Neuronal stem cell (in vitro differentiated cells): Measurements from ENCODE around the gene ELF3.
A peak's percentile ranks its signal among the peaks of the same experiment; 100 is the strongest.

ENCODE experiments used
- DNase-seq: peaks from one replicate; pipeline ENCODE4 v3.0.0-alpha.2; 2013; ENCODE audit warnings: low spot score
- H2AFZ ChIP-seq: one replicate; pipeline ENCODE4 v1.6.1; 2013; ENCODE audit warnings: mild to moderate bottlenecking, low read length, inconsistent platforms
- H2AK5ac ChIP-seq: 2 replicates; pipeline ENCODE4 v1.6.1; 2013; ENCODE audit warnings: low read depth, mild to moderate bottlenecking, inconsistent platforms, low read length, moderate library complexity, mixed read lengths
- H2BK120ac ChIP-seq: 2 replicates; pipeline ENCODE4 v1.6.1; 2013; ENCODE audit warnings: low read depth, mild to moderate bottlenecking, inconsistent platforms, low read length, moderate library complexity, mixed read lengths
- H2BK12ac ChIP-seq: one replicate; pipeline ENCODE4 v1.6.1; 2013; ENCODE audit warnings: low read length, inconsistent platforms
- H2BK15ac ChIP-seq: 2 replicates; pipeline ENCODE4 v1.6.1; 2013; ENCODE audit warnings: mild to moderate bottlenecking, low read length, inconsistent platforms, mixed read lengths
- H2BK5ac ChIP-seq: one replicate; pipeline ENCODE4 v1.6.1; 2013; ENCODE audit warnings: inconsistent platforms, mild to moderate bottlenecking, low read length, moderate library complexity
- H3K14ac ChIP-seq: one replicate; pipeline ENCODE4 v1.6.1; 2013; ENCODE audit warnings: low read length, inconsistent platforms
- H3K18ac ChIP-seq: 2 replicates; pipeline ENCODE4 v1.6.1; 2013; ENCODE audit warnings: low read length, inconsistent platforms
- H3K23ac ChIP-seq: 2 replicates; pipeline ENCODE4 v1.6.1; 2013; ENCODE audit warnings: low read depth, mild to moderate bottlenecking, mixed read lengths, low read length, inconsistent platforms; ENCODE audit not compliant: poor library complexity
- H3K27ac ChIP-seq: replicated peaks from 3 replicates; pipeline ENCODE4 v1.5.1; 2013; ENCODE audit warnings: low read length, inconsistent platforms
- H3K27me3 ChIP-seq, 3 experiments: 2 replicates each; pipeline ENCODE4 v1.6.1; 2013; ENCODE audit warnings: low read length in 3 of 3, mild to moderate bottlenecking in 2 of 3, inconsistent platforms in 1 of 3, low read depth in 1 of 3, mixed read lengths in 1 of 3, moderate library complexity in 1 of 3; ENCODE audit not compliant: control insufficient read depth in 3 of 3, insufficient read depth in 3 of 3
- H3K36me3 ChIP-seq, 2 donors: replicated peaks in 1 of 2; 2 replicates each; pipeline ENCODE4 v1.6.1; 2013; ENCODE audit warnings: low read length in 2 of 2; ENCODE audit not compliant: control insufficient read depth in 2 of 2, insufficient read depth in 2 of 2
- H3K4ac ChIP-seq: 2 replicates; pipeline ENCODE4 v1.6.1; 2013; ENCODE audit warnings: inconsistent platforms, mild to moderate bottlenecking, low read length, moderate library complexity
- H3K4me1 ChIP-seq, 2 donors: 1 replicate in 1 of 2; 2 replicates in 1 of 2; pipeline ENCODE4 v1.6.1; 2013; ENCODE audit warnings: low read length in 2 of 2, low read depth in 1 of 2; ENCODE audit not compliant: control insufficient read depth in 2 of 2, insufficient read depth in 1 of 2
- H3K4me2 ChIP-seq: one replicate; pipeline ENCODE4 v1.6.1; 2013; ENCODE audit warnings: mild to moderate bottlenecking, low read length, inconsistent platforms; ENCODE audit not compliant: insufficient read depth, poor library complexity, severe bottlenecking
- H3K4me3 ChIP-seq, 2 donors: 2 replicates each; pipeline ENCODE4 v1.5.1; 2013; ENCODE audit warnings: low read length in 2 of 2, mild to moderate bottlenecking in 2 of 2, inconsistent platforms in 1 of 2, moderate library complexity in 1 of 2
- H3K79me1 ChIP-seq: one replicate; pipeline ENCODE4 v1.6.1; 2013; ENCODE audit warnings: low read depth, mild to moderate bottlenecking, inconsistent platforms, low read length, moderate library complexity
- H3K9ac ChIP-seq: one replicate; pipeline ENCODE4 v1.6.1; 2013; ENCODE audit warnings: mild to moderate bottlenecking, low read depth, low read length, inconsistent platforms; ENCODE audit not compliant: poor library complexity
- H3K9me3 ChIP-seq, 2 donors: replicated peaks in 1 of 2; 2 replicates each; pipeline versions ENCODE3 to v1.6.1; 2013; ENCODE audit warnings: low read length in 2 of 2, mild to moderate bottlenecking in 2 of 2, inconsistent platforms in 1 of 2, low read depth in 1 of 2, mixed read lengths in 1 of 2, moderate library complexity in 1 of 2; ENCODE audit not compliant: control insufficient read depth in 2 of 2, insufficient read depth in 1 of 2
- H4K8ac ChIP-seq: one replicate; pipeline ENCODE4 v1.6.1; 2013; ENCODE audit warnings: low read depth, mild to moderate bottlenecking, inconsistent platforms, low read length, moderate library complexity
- H4K91ac ChIP-seq: one replicate; pipeline ENCODE4 v1.6.1; 2013; ENCODE audit warnings: low read length, low read depth, mild to moderate bottlenecking, inconsistent platforms; ENCODE audit not compliant: poor library complexity
- WGBS, 2 donors: extraction: QIAGEN DNeasy Blood & Tissue Kit; methylation state at CpG; one replicate each; pipeline ENCODE4 v1.1.7; 2013; ENCODE audit warnings: missing lambda C conversion rate in 2 of 2, mixed read lengths in 1 of 2; ENCODE audit not compliant: insufficient read length in 2 of 2, insufficient replicate concordance in 1 of 2; ENCODE audit errors: extremely low coverage in 2 of 2; 5-methylcytosine and 5-hydroxymethylcytosine counted together

Gene ELF3

DNA sequence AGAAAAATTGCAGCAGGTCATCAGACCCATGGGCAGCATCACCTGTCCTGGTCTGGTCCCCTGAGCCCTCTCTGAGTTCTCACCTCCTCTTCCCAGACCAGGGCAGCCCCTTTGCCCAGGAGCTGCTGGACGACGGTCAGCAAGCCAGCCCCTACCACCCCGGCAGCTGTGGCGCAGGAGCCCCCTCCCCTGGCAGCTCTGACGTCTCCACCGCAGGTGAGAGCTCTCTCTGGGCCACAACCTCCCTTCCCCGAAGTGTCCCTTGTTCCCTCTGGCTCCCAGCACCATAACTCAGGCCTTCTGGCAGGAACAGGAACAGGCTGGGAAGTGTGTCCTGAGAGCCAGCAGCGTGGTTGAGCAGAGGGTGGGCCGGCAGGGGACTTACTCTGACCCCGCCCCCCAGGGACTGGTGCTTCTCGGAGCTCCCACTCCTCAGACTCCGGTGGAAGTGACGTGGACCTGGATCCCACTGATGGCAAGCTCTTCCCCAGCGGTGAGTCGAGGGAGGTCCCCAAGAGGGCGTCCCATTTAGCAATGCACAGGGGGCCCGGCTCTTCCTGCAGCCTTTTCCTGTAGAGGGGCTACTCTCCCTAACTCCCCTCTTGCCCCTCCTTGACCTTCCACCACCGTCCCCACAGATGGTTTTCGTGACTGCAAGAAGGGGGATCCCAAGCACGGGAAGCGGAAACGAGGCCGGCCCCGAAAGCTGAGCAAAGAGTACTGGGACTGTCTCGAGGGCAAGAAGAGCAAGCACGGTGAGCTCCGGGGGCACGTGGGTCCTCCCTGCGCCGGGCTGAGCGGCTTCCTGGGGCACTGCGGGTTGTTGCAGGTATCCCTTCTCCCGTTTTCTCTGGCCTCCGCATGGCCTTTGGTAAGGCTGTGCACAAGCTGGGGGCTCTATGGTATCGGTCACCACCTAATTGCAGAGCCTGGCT lies 2.4 kb downstream of the ELF3 start:
- Histone ChIP-seq H3K4me2 (no peak overlapping the region), H3K4me1 (peaks cover 10 to 18% of the 10 kb centered on the region in 2 donors), H4K8ac (no peak overlapping the region), H3K4me3 (no peak overlapping the region), H3K18ac (peak overlapping the region; percentile 60), H2AK5ac (peak overlapping the region; percentile 78), H3K36me3 (peaks cover 0 to 2% of the 10 kb centered on the region in 2 donors), H3K79me1 (no peaks in the 10 kb centered on the region), H2BK12ac (peak overlapping the region; percentile 52), H3K23ac (peak overlapping the region; percentile 68), H2AFZ (no peak overlapping the region), H3K4ac (no peak overlapping the region), H3K27me3 (peaks cover 0 to 40% (median 0%) of the 10 kb centered on the region in 3 experiments), H3K14ac (no peak overlapping the region), H3K9me3 (no peaks in the 10 kb centered on the region), H4K91ac (no peak overlapping the region), H2BK5ac (peak overlapping the region; percentile 68), H2BK15ac (peak overlapping the region; percentile 69), H3K27ac (no peak overlapping the region), H3K9ac (no peak overlapping the region), H2BK120ac (peak overlapping the region; percentile 49)
- WGBS, 2 donors, result no CpG with 5 or more reads among the region's 35 CpGs
- DNase-seq, result no peak

DNA sequence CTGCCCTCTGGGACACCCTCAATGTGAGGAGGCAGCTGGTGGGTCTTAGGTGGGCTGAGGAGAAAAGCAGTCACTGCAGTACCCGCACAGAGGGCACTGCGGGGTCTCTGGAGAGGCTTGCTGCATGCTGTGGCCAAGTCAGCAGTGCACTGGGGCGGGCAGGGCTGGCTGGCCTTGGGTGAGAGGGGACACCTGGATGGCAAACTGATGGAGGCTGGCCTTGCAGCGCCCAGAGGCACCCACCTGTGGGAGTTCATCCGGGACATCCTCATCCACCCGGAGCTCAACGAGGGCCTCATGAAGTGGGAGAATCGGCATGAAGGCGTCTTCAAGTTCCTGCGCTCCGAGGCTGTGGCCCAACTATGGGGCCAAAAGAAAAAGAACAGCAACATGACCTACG lies 3.2 kb downstream of the ELF3 start:
- Histone ChIP-seq H2BK120ac (no peak overlapping the region), H3K27me3 (peaks cover 0 to 40% (median 0%) of the 10 kb centered on the region in 3 experiments), H3K9ac (peak overlapping the region; percentile 26), H2BK12ac (no peak overlapping the region), H3K36me3 (peaks cover 0 to 2% of the 10 kb centered on the region in 2 donors), H3K4ac (no peak overlapping the region), H3K23ac (peak overlapping the region; percentile 68), H2BK15ac (no peak overlapping the region), H2AK5ac (peak overlapping the region; percentile 58), H3K9me3 (no peaks in the 10 kb centered on the region), H3K79me1 (no peaks in the 10 kb centered on the region), H4K8ac (no peak overlapping the region), H3K14ac (no peak overlapping the region), H3K4me3 (no peak overlapping the region), H4K91ac (no peak overlapping the region), H3K4me2 (no peak overlapping the region), H3K4me1 (peaks cover 10 to 26% of the 10 kb centered on the region in 2 donors), H2AFZ (no peak overlapping the region), H3K27ac (no peak overlapping the region), H3K18ac (peak overlapping the region; percentile 18), H2BK5ac (no peak overlapping the region)
- WGBS, 2 donors, result no CpG with 5 or more reads among the region's 12 CpGs
- no peak for DNase-seq

DNA sequence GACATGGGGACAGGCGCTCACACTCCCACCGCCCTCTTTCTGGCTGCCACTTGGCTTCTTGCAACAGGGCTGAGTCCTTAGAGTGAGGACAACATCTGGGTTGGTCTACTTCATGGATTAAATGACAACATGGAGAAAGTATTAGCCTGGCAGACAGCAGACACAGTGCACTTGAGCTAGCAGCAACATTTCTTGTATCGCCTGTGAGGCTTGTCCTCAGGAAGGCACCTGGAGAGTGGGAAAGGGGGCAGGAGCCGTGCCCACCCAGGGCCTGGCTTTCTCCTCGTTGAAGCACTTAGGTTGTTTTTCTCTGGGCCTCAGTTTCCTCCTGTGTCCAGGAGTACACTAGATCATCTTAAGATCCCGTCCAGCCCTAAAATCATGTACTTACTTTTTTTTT lies 3.7 kb downstream of the ELF3 start:
- Histone ChIP-seq H4K8ac (no peak overlapping the region), H2AFZ (no peak overlapping the region), H3K27ac (no peak overlapping the region), H2BK12ac (no peak overlapping the region), H4K91ac (no peak overlapping the region), H2AK5ac (no peak overlapping the region), H2BK5ac (no peak overlapping the region), H2BK120ac (no peak overlapping the region), H2BK15ac (no peak overlapping the region), H3K9ac (no peak overlapping the region), H3K36me3 (peaks cover 0 to 2% of the 10 kb centered on the region in 2 donors), H3K9me3 (no peaks in the 10 kb centered on the region), H3K18ac (no peak overlapping the region), H3K23ac (no peak overlapping the region), H3K4me3 (no peak overlapping the region), H3K79me1 (no peaks in the 10 kb centered on the region), H3K27me3 (peaks cover 0 to 40% (median 0%) of the 10 kb centered on the region in 3 experiments), H3K4ac (no peak overlapping the region), H3K4me1 (peaks cover 10 to 30% of the 10 kb centered on the region in 2 donors), H3K4me2 (no peak overlapping the region), H3K14ac (no peak overlapping the region)
- no peak for DNase-seq
- no CpG with 5 or more reads among the region's 6 CpGs for WGBS, 2 donors

DNA sequence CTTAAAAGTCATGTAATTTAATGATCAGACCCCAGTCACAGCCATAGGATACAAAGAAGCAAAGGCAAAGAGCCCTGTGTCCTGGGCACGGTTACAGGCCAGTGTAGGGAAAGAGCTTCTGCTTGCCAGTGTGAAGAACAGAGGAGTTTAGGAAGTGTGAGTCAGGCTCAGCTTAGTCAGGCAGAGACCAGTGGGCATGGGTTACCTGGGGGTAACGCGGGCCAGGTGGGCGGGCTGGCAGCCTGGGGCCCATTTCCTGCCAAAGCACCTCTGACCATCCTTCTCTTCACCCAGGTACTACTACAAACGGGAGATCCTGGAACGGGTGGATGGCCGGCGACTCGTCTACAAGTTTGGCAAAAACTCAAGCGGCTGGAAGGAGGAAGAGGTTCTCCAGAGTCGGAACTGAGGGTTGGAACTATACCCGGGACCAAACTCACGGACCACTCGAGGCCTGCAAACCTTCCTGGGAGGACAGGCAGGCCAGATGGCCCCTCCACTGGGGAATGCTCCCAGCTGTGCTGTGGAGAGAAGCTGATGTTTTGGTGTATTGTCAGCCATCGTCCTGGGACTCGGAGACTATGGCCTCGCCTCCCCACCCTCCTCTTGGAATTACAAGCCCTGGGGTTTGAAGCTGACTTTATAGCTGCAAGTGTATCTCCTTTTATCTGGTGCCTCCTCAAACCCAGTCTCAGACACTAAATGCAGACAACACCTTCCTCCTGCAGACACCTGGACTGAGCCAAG lies 4.7 kb downstream of the ELF3 start:
- no peak overlapping the region for H4K91ac ChIP-seq
- no peak overlapping the region for H4K8ac ChIP-seq
- no peak overlapping the region for H3K4ac ChIP-seq
- H3K9me3 ChIP-seq, result no peaks in the 10 kb centered on the region
- H3K9ac ChIP-seq, result no peak overlapping the region
- no peak overlapping the region for H3K27ac ChIP-seq
- no CpG with 5 or more reads among the region's 17 CpGs for WGBS, 2 donors
- no peak overlapping the region for H3K4me3 ChIP-seq
- H3K18ac ChIP-seq, result no peak overlapping the region
- peaks cover 5 to 25% of the 10 kb centered on the region in 2 donors for H3K4me1 ChIP-seq
- no peak overlapping the region for H2BK5ac ChIP-seq
- H3K27me3 ChIP-seq, result peaks cover 0 to 40% (median 0%) of the 10 kb centered on the region in 3 experiments
- no peak overlapping the region for H3K14ac ChIP-seq
- H3K4me2 ChIP-seq, result no peak overlapping the region
- no peak overlapping the region for H2AFZ ChIP-seq
- no peak for DNase-seq
- no peak overlapping the region for H2BK15ac ChIP-seq
- H2BK12ac ChIP-seq, result peak overlapping the region; percentile 30
- no peak overlapping the region for H2AK5ac ChIP-seq
- no peak overlapping the region for H2BK120ac ChIP-seq
- no peaks in the 10 kb centered on the region for H3K79me1 ChIP-seq
- peaks cover 0 to 2% of the 10 kb centered on the region in 2 donors for H3K36me3 ChIP-seq
- H3K23ac ChIP-seq, result no peak overlapping the region
